Melanocyte of skin (primary cell): ENCODE results near the gene USP46. TPM values are rescaled to one million over a fixed set of nuclear protein-coding genes. Genes with fewer than 3 reads are reported as not detected.

Experiments
- total RNA-seq, 2 donors: library from RNA; depleted of rRNA; stranded (reverse); fragments of >200 nt; gene quantifications; 2 replicates each; pipeline ENCODE4 v1.2.3, GENCODE V29; 2012

Gene USP46
- total RNA-seq, result 10 to 100 TPM; 10.3 to 12.3 TPM

GRCh38 chr4:52659001-52659721 is at the start of gene USP46:
TSS of gene USP46 (minus strand) at chr4:52659301. CDS start at chr4:52659150, 151 bp downstream.

Other genes starting within 250 kb of the USP46 start
- under 1 TPM; under 0.01 to 0.33 TPM for gene ERVMER34-1, start 92.1 kb upstream of the USP46 start, total RNA-seq
- gene RASL11B, start 203.0 kb upstream of the USP46 start, total RNA-seq, result under 1 TPM in 1 of 2 donors, not detected in 1; under 0.01 TPM